Right atrium auricular region (tissue), 2 donors: ENCODE data around the gene AFAP1. TPM values are rescaled to one million over a fixed set of nuclear protein-coding genes. Genes with fewer than 3 reads are reported as not detected.

Experiments
- DNase-seq: peaks from one replicate; pipeline ENCODE4 v3.0.0-alpha.2; 2019; ENCODE audit warnings: low spot score
- H3K27ac ChIP-seq, 2 donors: fragments of 200-600 bp; sonication (generic); 1 replicate in 1 of 2; 2 replicates in 1 of 2; pipeline ENCODE4 v1.5.1; 2016 to 2019
- H3K27me3 ChIP-seq, 2 donors: fragments of 200-600 bp; sonication (generic); one replicate each; pipeline versions ENCODE4 v1.5.1 to v1.6.0; 2017 to 2019
- H3K36me3 ChIP-seq: fragments of 200-600 bp; sonication (generic); one replicate; pipeline ENCODE4 v1.5.1; 2016
- H3K4me1 ChIP-seq, 2 donors: fragments of 200-600 bp; sonication (generic); one replicate each; pipeline versions ENCODE4 v1.5.1 to v1.6.0; 2017 to 2019
- H3K4me3 ChIP-seq, 2 donors: fragments of 200-600 bp; sonication (generic); 1 replicate in 1 of 2; 2 replicates in 1 of 2; pipeline ENCODE4 v1.5.1; 2017 to 2019; ENCODE audit warnings: mild to moderate bottlenecking in 1 of 2, moderate library complexity in 1 of 2
- H3K9me3 ChIP-seq, 2 donors: fragments of 200-600 bp; sonication (generic); one replicate each; pipeline ENCODE4 v1.5.1; 2019
- CTCF ChIP-seq, 2 donors: fragments of 200-600 bp; sonication (generic); IDR thresholded peaks; one replicate each; pipeline ENCODE4 v1.5.1; 2019; ENCODE audit warnings: antibody characterized with exemption in 2 of 2
- total RNA-seq, 2 donors: library from RNA; depleted of rRNA; stranded (reverse); fragments of >200 nt; gene quantifications; one replicate each; pipeline ENCODE4 v1.1.0, GENCODE V29; 2016

The AFAP1 gene
- total RNA-seq, 2 donors from 2014 or later = 16.2 to 27.2 TPM

- no peak for DNase-seq
- Histone ChIP-seq H3K36me3 (no peaks in the 10 kb centered on the region), H3K4me1 (no peaks in the 10 kb centered on the region), H3K4me3 (no peak overlapping the region), H3K27me3 (no peaks in the 10 kb centered on the region), H3K9me3 (no peaks in the 10 kb centered on the region), H3K27ac (no peak overlapping the region)
- no peak for TF ChIP-seq CTCF (IDR thresholded peaks at IDR 0.05)
These were observed 205.6 kb downstream of the AFAP1 start for GRCh38 chr4:7733801-7734650.

GRCh38 chr4:7733201-7733600, 206.5 kb downstream of the AFAP1 start:
- DNase-seq = no peak
- Histone ChIP-seq H3K36me3 (no peaks in the 10 kb centered on the region), H3K27ac (no peak overlapping the region), H3K4me1 (no peaks in the 10 kb centered on the region), H3K27me3 (no peaks in the 10 kb centered on the region), H3K9me3 (no peaks in the 10 kb centered on the region), H3K4me3 (no peak overlapping the region)
- TF ChIP-seq CTCF (IDR thresholded peaks at IDR 0.05) = no peak

- Histone ChIP-seq H3K4me3 (no peak overlapping the region), H3K27ac (no peak overlapping the region), H3K9me3 (no peaks in the 10 kb centered on the region), H3K36me3 (no peaks in the 10 kb centered on the region), H3K4me1 (no peaks in the 10 kb centered on the region), H3K27me3 (no peaks in the 10 kb centered on the region)
- no peak for TF ChIP-seq CTCF (IDR thresholded peaks at IDR 0.05)
- no peak for DNase-seq
These were observed 207.4 kb downstream of the AFAP1 start for GRCh38 chr4:7732263-7732662.

GRCh38 chr4:7731437-7731836, 208.2 kb downstream of the AFAP1 start:
- Histone ChIP-seq H3K27ac (no peak overlapping the region), H3K9me3 (no peaks in the 10 kb centered on the region), H3K27me3 (no peaks in the 10 kb centered on the region), H3K4me3 (no peak overlapping the region), H3K36me3 (no peaks in the 10 kb centered on the region), H3K4me1 (no peaks in the 10 kb centered on the region)
- no peak for TF ChIP-seq CTCF (IDR thresholded peaks at IDR 0.05)
- no peak for DNase-seq

- no peaks in the 10 kb centered on the region for H3K27me3 ChIP-seq
- no peaks in the 10 kb centered on the region for H3K4me1 ChIP-seq
- no peak overlapping the region for H3K4me3 ChIP-seq
- H3K9me3 ChIP-seq = no peaks in the 10 kb centered on the region
- no peak for TF ChIP-seq CTCF (IDR thresholded peaks at IDR 0.05)
- DNase-seq = no peak
- no peaks in the 10 kb centered on the region for H3K36me3 ChIP-seq
- no peak overlapping the region for H3K27ac ChIP-seq
These were observed 211.9 kb downstream of the AFAP1 start for GRCh38 chr4:7727749-7728148.
